ENCODE measurements around the gene FBXL7. TPM values are rescaled to one million over a fixed set of nuclear protein-coding genes. Genes with fewer than 3 reads are reported as not detected.

FBXL7 gene
- total RNA-seq, 1 donor from 2014 or later, result 8.0 TPM

DNA sequence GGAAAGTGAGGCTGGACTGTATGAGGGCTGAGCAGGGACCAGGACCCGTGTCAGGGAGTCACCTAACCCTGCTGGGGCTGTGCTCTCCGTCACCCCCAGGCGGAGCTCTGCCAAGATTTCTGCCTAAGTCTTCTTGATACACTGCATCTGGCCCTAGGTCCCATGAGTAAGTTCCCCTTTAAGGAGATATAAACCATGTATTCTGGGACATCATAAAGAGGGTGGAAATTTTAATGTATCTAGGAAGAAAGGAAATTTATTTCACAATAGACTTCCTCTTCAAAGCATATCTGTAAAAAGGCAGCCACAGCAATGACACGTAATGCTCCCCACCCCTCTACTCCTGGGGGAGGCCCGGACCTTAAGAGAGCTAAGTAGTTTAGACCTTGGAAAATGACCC, 183.4 kb downstream of the FBXL7 start:
- H3K27me3 ChIP-seq (ENCODE audit: low read depth), result no peaks in the 10 kb centered on the region
- H3K4me3 ChIP-seq, result no peak overlapping the region
- TF ChIP-seq, protein P1, sequence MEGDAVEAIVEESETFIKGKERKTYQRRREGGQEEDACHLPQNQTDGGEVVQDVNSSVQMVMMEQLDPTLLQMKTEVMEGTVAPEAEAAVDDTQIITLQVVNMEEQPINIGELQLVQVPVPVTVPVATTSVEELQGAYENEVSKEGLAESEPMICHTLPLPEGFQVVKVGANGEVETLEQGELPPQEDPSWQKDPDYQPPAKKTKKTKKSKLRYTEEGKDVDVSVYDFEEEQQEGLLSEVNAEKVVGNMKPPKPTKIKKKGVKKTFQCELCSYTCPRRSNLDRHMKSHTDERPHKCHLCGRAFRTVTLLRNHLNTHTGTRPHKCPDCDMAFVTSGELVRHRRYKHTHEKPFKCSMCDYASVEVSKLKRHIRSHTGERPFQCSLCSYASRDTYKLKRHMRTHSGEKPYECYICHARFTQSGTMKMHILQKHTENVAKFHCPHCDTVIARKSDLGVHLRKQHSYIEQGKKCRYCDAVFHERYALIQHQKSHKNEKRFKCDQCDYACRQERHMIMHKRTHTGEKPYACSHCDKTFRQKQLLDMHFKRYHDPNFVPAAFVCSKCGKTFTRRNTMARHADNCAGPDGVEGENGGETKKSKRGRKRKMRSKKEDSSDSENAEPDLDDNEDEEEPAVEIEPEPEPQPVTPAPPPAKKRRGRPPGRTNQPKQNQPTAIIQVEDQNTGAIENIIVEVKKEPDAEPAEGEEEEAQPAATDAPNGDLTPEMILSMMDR (IDR thresholded peaks at IDR 0.05), result peak; percentile 17
- DNase-seq (no peak), ATAC-seq (no peak)
- H3K36me3 ChIP-seq, result no peaks in the 10 kb centered on the region
- intact Hi-C loops (cut with DNase I), result no loop called here
- no peak overlapping the region for H3K27ac ChIP-seq
- H3K9me3 ChIP-seq, result no peaks in the 10 kb centered on the region
- no peaks in the 10 kb centered on the region for H3K4me1 ChIP-seq

DNA sequence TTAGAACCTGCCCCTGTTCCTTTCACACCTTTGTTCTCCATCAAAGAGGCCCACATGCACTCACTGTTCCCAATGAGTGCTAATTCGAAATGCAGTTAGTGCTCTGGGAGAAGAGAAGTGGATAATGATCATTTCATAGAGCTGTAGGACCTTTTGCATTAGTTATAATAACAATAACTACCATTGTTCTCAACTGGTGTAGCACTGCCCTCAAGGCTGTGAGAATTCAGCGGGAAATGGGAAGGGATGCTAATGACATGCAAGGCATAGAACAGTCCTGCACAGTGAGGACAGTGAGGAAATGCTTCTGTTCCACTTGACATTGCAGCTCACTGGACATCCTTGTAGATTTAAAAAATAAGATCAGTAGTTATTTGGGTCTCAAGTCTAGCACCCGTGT, 187.4 kb downstream of the FBXL7 start:
- H3K9me3 ChIP-seq, result no peaks in the 10 kb centered on the region
- H3K27me3 ChIP-seq (ENCODE audit: low read depth), result no peaks in the 10 kb centered on the region
- ATAC-seq, result no peak
- TF ChIP-seq, protein P1 (IDR thresholded peaks at IDR 0.05), result no peak
- H3K4me3 ChIP-seq, result no peak overlapping the region
- DNase-seq, result no peak
- H3K36me3 ChIP-seq, result no peaks in the 10 kb centered on the region
- no peak overlapping the region for H3K27ac ChIP-seq
- no peaks in the 10 kb centered on the region for H3K4me1 ChIP-seq
- intact Hi-C loops (cut with DNase I), result no loop called here

DNA sequence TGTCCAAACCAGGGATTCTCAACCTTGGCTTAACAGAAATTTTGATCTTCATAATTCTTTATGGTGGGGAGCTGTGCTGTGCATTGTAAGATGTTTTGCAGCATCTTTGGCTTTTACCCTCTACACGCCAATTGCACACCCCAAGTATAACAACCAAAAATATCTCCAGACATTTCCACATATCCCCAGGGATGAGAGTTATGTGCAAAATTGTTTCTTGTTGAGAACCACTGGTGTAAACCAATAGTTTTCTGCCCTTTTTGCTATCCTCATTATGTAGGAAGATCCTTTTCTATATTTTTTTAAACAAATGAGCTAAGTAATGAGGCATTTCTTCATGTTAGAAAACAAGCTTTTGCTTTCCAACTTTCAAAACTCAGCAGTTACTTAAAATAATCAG, 189.9 kb downstream of the FBXL7 start:
- DNase-seq, result no peak
- Histone ChIP-seq H3K36me3 (no peaks in the 10 kb centered on the region), H3K27me3 (ENCODE audit: low read depth) (no peaks in the 10 kb centered on the region), H3K27ac (no peak overlapping the region), H3K4me3 (no peak overlapping the region), H3K4me1 (peaks cover 10% of the 10 kb centered on the region), H3K9me3 (no peaks in the 10 kb centered on the region)
- no peak for ATAC-seq
- intact Hi-C loops (cut with DNase I), result no loop called here
- TF ChIP-seq, protein P1 (IDR thresholded peaks at IDR 0.05), result no peak

- intact Hi-C loops (cut with DNase I), result no loop called here
- peaks cover 17% of the 10 kb centered on the region for H3K4me1 ChIP-seq
- DNase-seq (no peak), ATAC-seq (no peak)
- H3K27ac ChIP-seq, result no peak overlapping the region
- H3K27me3 ChIP-seq (ENCODE audit: low read depth), result no peaks in the 10 kb centered on the region
- H3K4me3 ChIP-seq, result no peak overlapping the region
- H3K36me3 ChIP-seq, result no peaks in the 10 kb centered on the region
- H3K9me3 ChIP-seq, result no peaks in the 10 kb centered on the region
- TF ChIP-seq, protein P1 (IDR thresholded peaks at IDR 0.05), result no peak
These were observed 190.6 kb downstream of the FBXL7 start for GRCh38 chr5:15690611-15691010.

- H3K4me3 ChIP-seq, result no peak overlapping the region
- H3K36me3 ChIP-seq, result no peaks in the 10 kb centered on the region
- no peaks in the 10 kb centered on the region for H3K9me3 ChIP-seq
- DNase-seq, result no peak
- H3K27me3 ChIP-seq (ENCODE audit: low read depth), result no peaks in the 10 kb centered on the region
- TF ChIP-seq, protein P1 (IDR thresholded peaks at IDR 0.05), result no peak
- ATAC-seq, result no peak
- intact Hi-C loops (cut with DNase I), result no loop called here
- H3K4me1 ChIP-seq, result peaks cover 19% of the 10 kb centered on the region
- no peak overlapping the region for H3K27ac ChIP-seq
These were observed 191.5 kb downstream of the FBXL7 start for GRCh38 chr5:15691521-15691920.

Measured in lower lobe of right lung (tissue), 2 donors.